OCI-LY3 (cell line): ENCODE results near the gene SLC4A1.

Source experiments
- EZH2phosphoT487 ChIP-seq: fragments of 200-600 bp; shearing (Covaris generic); IDR thresholded peaks from 2 replicates; pipeline ENCODE4 v1.6.1; 2018; ENCODE audit warnings: antibody characterized with exemption, mixed run types, low read depth
- TF ChIP-seq, protein P1 (sequence below): fragments of 200-600, 300-600 bp; sonication (generic); IDR thresholded peaks from 2 replicates; pipeline ENCODE4 v1.5.1; 2014; ENCODE audit warnings: antibody characterized with exemption, low read length, low read depth

- TF ChIP-seq, protein P1, sequence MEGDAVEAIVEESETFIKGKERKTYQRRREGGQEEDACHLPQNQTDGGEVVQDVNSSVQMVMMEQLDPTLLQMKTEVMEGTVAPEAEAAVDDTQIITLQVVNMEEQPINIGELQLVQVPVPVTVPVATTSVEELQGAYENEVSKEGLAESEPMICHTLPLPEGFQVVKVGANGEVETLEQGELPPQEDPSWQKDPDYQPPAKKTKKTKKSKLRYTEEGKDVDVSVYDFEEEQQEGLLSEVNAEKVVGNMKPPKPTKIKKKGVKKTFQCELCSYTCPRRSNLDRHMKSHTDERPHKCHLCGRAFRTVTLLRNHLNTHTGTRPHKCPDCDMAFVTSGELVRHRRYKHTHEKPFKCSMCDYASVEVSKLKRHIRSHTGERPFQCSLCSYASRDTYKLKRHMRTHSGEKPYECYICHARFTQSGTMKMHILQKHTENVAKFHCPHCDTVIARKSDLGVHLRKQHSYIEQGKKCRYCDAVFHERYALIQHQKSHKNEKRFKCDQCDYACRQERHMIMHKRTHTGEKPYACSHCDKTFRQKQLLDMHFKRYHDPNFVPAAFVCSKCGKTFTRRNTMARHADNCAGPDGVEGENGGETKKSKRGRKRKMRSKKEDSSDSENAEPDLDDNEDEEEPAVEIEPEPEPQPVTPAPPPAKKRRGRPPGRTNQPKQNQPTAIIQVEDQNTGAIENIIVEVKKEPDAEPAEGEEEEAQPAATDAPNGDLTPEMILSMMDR = no peak
- no peak for TF ChIP-seq EZH2phosphoT487
These were observed 40.4 kb upstream of the SLC4A1 start, which contains the start of gene RUNDC3A for GRCh38 chr17:44308320-44308818.
